HL-60 (cell line): ENCODE results near the gene ILDR1.

Experiments
- POLR2AphosphoS5 ChIP-seq: IDR thresholded peaks from 2 replicates; pipeline ENCODE4 v1.6.1; 2012; ENCODE audit warnings: low read depth
- SPI1 ChIP-seq: IDR thresholded peaks from 2 replicates; pipeline ENCODE4 v1.6.1; 2012; ENCODE audit warnings: low read depth, mild to moderate bottlenecking, borderline replicate concordance
- TF ChIP-seq, protein P1 (sequence below): IDR thresholded peaks from one replicate; pipeline ENCODE4 v1.5.1; 2011; ENCODE audit warnings: low read length, control low read depth, inconsistent platforms; ENCODE audit not compliant: insufficient read depth

- TF ChIP-seq, protein P1, sequence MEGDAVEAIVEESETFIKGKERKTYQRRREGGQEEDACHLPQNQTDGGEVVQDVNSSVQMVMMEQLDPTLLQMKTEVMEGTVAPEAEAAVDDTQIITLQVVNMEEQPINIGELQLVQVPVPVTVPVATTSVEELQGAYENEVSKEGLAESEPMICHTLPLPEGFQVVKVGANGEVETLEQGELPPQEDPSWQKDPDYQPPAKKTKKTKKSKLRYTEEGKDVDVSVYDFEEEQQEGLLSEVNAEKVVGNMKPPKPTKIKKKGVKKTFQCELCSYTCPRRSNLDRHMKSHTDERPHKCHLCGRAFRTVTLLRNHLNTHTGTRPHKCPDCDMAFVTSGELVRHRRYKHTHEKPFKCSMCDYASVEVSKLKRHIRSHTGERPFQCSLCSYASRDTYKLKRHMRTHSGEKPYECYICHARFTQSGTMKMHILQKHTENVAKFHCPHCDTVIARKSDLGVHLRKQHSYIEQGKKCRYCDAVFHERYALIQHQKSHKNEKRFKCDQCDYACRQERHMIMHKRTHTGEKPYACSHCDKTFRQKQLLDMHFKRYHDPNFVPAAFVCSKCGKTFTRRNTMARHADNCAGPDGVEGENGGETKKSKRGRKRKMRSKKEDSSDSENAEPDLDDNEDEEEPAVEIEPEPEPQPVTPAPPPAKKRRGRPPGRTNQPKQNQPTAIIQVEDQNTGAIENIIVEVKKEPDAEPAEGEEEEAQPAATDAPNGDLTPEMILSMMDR, result no peak
- no peak for TF ChIP-seq POLR2AphosphoS5
- TF ChIP-seq SPI1, result no peak
Observed at GRCh38 chr3:122031123-122031468, 9.0 kb upstream of the ILDR1 start.
